Esophagus muscularis mucosa (tissue), 4 donors: Measurements from ENCODE around the gene FOXN3. TPM values are rescaled to one million over a fixed set of nuclear protein-coding genes. Genes with fewer than 3 reads are reported as not detected.

Source experiments
- DNase-seq: peaks from one replicate; pipeline ENCODE4 v3.0.0-alpha.2; 2017; ENCODE audit errors: extremely low spot score
- H3K27ac ChIP-seq, 4 donors: fragments of 200-600 bp; sonication (generic); replicated peaks in 1 of 4; 1 replicate in 3 of 4; 2 replicates in 1 of 4; pipeline ENCODE4 v1.5.1; 2016 to 2019; ENCODE audit warnings: mild to moderate bottlenecking in 1 of 4
- H3K27me3 ChIP-seq, 4 donors: fragments of 200-600 bp; sonication (generic); one replicate each; pipeline versions ENCODE4 v1.5.1 to v1.6.0; 2016 to 2019
- H3K36me3 ChIP-seq, 4 donors: fragments of 200-600 bp; sonication (generic); one replicate each; pipeline ENCODE4 v1.5.1; 2016 to 2019
- H3K4me1 ChIP-seq, 4 donors: fragments of 200-600 bp; sonication (generic); one replicate each; pipeline ENCODE4 v1.5.1; 2016 to 2019
- H3K4me3 ChIP-seq, 4 donors: fragments of 200-600 bp; sonication (generic); 1 replicate in 2 of 4; 2 replicates in 2 of 4; pipeline ENCODE4 v1.5.1; 2016 to 2019; ENCODE audit warnings: mild to moderate bottlenecking in 4 of 4, moderate library complexity in 1 of 4
- H3K9me3 ChIP-seq, 4 donors: fragments of 200-600 bp; sonication (generic); 1 replicate in 3 of 4; 2 replicates in 1 of 4; pipeline ENCODE4 v1.5.1; 2016 to 2019
- CTCF ChIP-seq, 3 experiments: fragments of 200-600 bp in 2 of 3; fragments of 450-650 bp in 1 of 3; sonication (generic) in 2 of 3; IDR thresholded peaks; one replicate each; pipeline ENCODE4 v1.5.1; 2017 to 2019; ENCODE audit warnings: antibody characterized with exemption in 3 of 3, mild to moderate bottlenecking in 2 of 3, moderate library complexity in 1 of 3
- EP300 ChIP-seq: sonication (generic); formaldehyde crosslinking; IDR thresholded peaks from one replicate; pipeline ENCODE4 v1.6.1; 2017; ENCODE audit warnings: antibody characterized with exemption
- POLR2A ChIP-seq: fragments of 450-650 bp; IDR thresholded peaks from one replicate; pipeline ENCODE4 v1.6.1; 2017; ENCODE audit warnings: antibody characterized with exemption, moderate library complexity, mild to moderate bottlenecking, low read depth
- POLR2AphosphoS5 ChIP-seq, 2 donors: sonication (generic); formaldehyde crosslinking; IDR thresholded peaks; one replicate each; pipeline ENCODE4 v1.6.1; 2017; ENCODE audit warnings: antibody characterized with exemption in 2 of 2
- WGBS: methylation state at CpG from one replicate; pipeline ENCODE4 v1.1.5; 2018; 5-methylcytosine and 5-hydroxymethylcytosine counted together
- intact Hi-C: fragments of 100-400 bp; cut with DNase I; formaldehyde crosslinking; loops from one replicate; pipeline ENCODE4 v1.15.1; 2023
- total RNA-seq, 4 donors: library from RNA; depleted of rRNA; stranded (reverse); fragments of >200 nt; gene quantifications; one replicate each; pipeline versions ENCODE4 v1.1.0 to v1.2.1, GENCODE V29; 2016

The FOXN3 gene
- total RNA-seq, 4 donors from 2014 or later = 114 to 180 (median 145) TPM

- Histone ChIP-seq H3K9me3 (no peaks in the 10 kb centered on the region), H3K27ac (no peak overlapping the region), H3K27me3 (no peaks in the 10 kb centered on the region), H3K4me1 (peaks cover 48 to 77% (median 61%) of the 10 kb centered on the region in 4 donors), H3K4me3 (no peak overlapping the region), H3K36me3 (no peaks in the 10 kb centered on the region)
- 90% methylated on average over 4 of the region's 4 CpGs for WGBS
- TF ChIP-seq POLR2A (no peak), EP300 (no peak), POLR2AphosphoS5 (IDR thresholded peaks at IDR 0.05) (no peak)
- no peak for DNase-seq
- intact Hi-C loops = no loop called here
Observed at GRCh38 chr14:89265234-89265633, 151.8 kb downstream of the FOXN3 start.

- Histone ChIP-seq H3K9me3 (no peaks in the 10 kb centered on the region), H3K4me1 (peaks cover 40 to 76% (median 59%) of the 10 kb centered on the region in 4 donors), H3K36me3 (no peaks in the 10 kb centered on the region), H3K27ac (no peak overlapping the region), H3K4me3 (no peak overlapping the region), H3K27me3 (no peaks in the 10 kb centered on the region)
- intact Hi-C loops = no loop called here
- WGBS = 95% methylated on average over 6 of the region's 6 CpGs
- TF ChIP-seq POLR2AphosphoS5 (IDR thresholded peaks at IDR 0.05) (no peak), CTCF (IDR thresholded peaks at IDR 0.05) (no peak), POLR2A (no peak), EP300 (no peak)
- no peak for DNase-seq
Observed at GRCh38 chr14:89264196-89264800, 152.7 kb downstream of the FOXN3 start.

- Histone ChIP-seq H3K27ac (no peak overlapping the region), H3K4me3 (no peak overlapping the region), H3K4me1 (peaks cover 22 to 53% (median 37%) of the 10 kb centered on the region in 4 donors), H3K36me3 (no peaks in the 10 kb centered on the region), H3K9me3 (no peaks in the 10 kb centered on the region), H3K27me3 (no peaks in the 10 kb centered on the region)
- TF ChIP-seq CTCF (IDR thresholded peaks at IDR 0.05) = no peak
- TF ChIP-seq POLR2AphosphoS5 (IDR thresholded peaks at IDR 0.05) = no peak
- TF ChIP-seq POLR2A = no peak
- no peak for TF ChIP-seq EP300
- no peak for DNase-seq
- WGBS = 89% methylated on average over 4 of the region's 4 CpGs
- intact Hi-C loops = no loop called here
Observed at GRCh38 chr14:89262041-89262440, 155.0 kb downstream of the FOXN3 start.

- no peak for DNase-seq
- H3K4me3 ChIP-seq = no peak overlapping the region
- intact Hi-C loops = no loop called here
- no peak for TF ChIP-seq POLR2A
- no peak for TF ChIP-seq POLR2AphosphoS5 (IDR thresholded peaks at IDR 0.05)
- no peak for TF ChIP-seq CTCF (IDR thresholded peaks at IDR 0.05)
- TF ChIP-seq EP300 = no peak
- no peaks in the 10 kb centered on the region for H3K36me3 ChIP-seq
- H3K4me1 ChIP-seq = peaks cover 25 to 45% (median 34%) of the 10 kb centered on the region in 4 donors
- H3K27me3 ChIP-seq = no peaks in the 10 kb centered on the region
- no peak overlapping the region for H3K27ac ChIP-seq
- H3K9me3 ChIP-seq = no peaks in the 10 kb centered on the region
- WGBS = 100% methylated on average over 1 of the region's 1 CpG
Observed at GRCh38 chr14:89260898-89261297, 156.1 kb downstream of the FOXN3 start.

GRCh38 chr14:89259951-89260609, 157.0 kb downstream of the FOXN3 start:
- Histone ChIP-seq H3K4me1 (peaks cover 24 to 43% (median 31%) of the 10 kb centered on the region in 4 donors), H3K27ac (no peak overlapping the region), H3K36me3 (no peaks in the 10 kb centered on the region), H3K27me3 (no peaks in the 10 kb centered on the region), H3K9me3 (no peaks in the 10 kb centered on the region), H3K4me3 (no peak overlapping the region)
- TF ChIP-seq POLR2AphosphoS5 (IDR thresholded peaks at IDR 0.05) (no peak), POLR2A (no peak)
- intact Hi-C loops = no loop called here
- DNase-seq = no peak
- WGBS = 70% methylated on average over 15 of the region's 15 CpGs
